Measurements from ENCODE around the gene PCNX4.

PCNX4 gene

GRCh38 chr14:60178164-60178563 is 86.4 kb downstream of the PCNX4 start:
- no peak for DNase-seq

DNA sequence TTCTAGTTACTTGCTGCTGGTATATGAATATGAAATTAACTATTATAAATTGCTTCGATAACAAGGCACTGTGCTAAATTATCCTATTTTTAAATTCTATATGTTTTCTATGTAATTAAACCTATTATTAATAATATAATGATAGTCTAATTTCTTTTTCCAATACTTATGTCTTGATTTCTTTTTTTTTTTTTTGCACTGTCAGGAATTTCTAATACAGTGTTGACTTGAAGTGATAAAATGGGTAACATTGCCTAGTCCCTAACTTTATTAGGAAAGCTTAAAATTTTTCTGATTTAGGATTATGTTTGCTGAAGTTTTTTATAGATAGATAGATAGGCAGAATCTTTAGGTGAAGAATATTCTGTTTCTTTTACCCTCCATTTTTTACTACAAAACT is 87.1 kb downstream of the PCNX4 start:
- no peak for DNase-seq

DNA sequence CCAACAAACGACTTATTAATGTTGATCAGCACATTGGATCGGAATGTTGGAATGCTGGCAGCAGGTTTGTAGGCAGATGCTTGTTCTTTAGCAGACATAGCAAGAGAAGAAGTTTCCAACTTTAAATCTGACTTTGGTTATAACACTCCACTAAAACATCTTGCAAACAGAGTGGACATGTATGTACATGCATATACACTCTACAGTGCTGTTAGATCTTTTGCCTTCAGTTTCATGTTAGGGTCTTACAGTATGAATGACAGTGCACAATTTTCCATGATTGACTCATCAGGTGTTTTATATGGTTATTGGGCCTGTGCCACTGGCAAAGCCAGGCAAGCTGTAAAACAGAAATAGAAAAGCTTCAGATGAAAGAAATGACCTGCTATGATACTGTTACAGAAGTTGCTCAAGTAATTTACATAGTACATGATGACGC is 87.7 kb downstream of the PCNX4 start:
- no peak for DNase-seq

- DNase-seq = no peak
Observed at GRCh38 chr14:60183138-60183537, 91.4 kb downstream of the PCNX4 start.

DNA sequence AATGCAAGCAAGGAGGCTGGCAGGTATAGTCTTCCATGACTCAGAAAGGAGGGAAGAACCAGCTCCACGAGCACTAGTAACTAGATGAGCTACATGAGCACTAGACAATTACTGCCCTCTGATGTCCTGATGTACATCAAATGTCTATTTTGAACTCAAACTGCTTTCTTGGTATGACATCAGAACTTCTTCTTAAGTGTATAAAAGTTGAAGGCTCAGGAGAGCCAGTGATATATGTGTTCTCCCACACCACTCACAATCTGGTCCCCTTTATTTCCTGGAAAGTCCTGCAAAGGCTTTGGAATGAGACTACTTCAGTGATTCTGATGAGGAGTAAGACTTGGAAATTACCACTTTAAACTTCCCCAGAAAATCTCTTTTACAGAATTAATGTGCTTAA is 92.0 kb downstream of the PCNX4 start:
- no peak for DNase-seq

DNA sequence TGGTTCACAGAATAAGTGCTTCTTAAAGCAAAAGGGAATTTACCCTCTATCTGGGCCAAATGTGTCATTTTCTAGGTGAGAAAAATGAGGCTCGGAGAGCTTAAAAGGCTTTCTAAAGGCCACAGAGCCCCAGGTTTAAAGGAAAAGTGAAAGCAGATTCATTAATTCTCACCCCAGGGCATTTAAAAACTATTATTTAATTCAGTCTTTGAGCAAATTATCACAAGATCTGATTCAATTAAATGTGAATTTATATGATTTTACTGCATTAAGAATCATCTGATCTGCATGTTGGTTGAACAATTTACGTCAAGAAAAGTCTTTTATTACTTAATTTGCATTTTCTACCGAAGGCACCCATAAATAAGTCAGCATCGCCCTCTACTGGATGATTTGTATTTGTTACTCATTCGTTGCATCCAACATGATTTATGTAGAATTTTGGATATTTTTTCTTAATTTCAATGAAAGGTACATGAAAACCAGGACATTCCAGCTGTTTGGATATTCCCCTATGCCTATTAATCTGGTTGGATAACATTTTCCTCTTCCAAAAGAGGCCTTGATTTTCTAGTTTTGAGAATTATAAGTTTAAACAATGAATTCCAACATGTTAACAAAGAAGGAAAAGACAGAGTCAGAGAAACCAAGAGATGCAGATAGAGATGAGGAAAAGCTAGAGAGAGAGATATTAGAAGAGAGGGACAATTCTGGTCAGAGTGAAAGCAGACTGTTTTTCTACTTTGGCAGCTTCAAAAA is 92.6 kb downstream of the PCNX4 start:
- DNase-seq = peak; percentile 77

DNA sequence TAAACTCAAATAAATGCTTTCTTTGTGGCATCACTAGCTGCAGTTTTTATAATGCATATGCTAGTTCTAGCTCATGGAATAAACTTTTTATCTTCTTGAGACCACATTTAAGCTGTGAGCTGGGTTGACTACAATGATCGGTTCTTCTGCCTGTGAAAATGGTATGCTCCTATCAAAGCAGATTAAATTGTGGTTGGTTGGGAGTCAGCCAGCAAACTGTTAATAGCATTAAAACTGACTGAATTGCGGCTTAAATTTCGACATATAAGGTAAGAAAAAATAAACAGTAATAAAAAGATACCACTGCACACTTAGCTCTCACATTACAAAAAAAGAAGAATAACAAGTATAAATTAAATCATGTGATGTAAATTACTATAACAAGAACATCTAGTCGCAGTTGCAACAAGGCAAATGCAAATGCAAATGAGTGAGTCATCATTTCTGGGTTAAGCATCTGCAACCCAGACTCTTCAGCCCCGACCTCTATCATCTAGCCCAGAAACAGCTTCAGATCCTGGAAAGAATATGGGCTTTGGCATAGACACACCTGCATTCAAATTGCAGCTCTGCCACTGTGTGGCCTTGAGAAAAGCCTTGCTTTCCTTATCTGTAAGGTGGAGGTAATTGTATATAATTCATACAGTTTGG is 93.3 kb downstream of the PCNX4 start:
- no peak for DNase-seq

DNA sequence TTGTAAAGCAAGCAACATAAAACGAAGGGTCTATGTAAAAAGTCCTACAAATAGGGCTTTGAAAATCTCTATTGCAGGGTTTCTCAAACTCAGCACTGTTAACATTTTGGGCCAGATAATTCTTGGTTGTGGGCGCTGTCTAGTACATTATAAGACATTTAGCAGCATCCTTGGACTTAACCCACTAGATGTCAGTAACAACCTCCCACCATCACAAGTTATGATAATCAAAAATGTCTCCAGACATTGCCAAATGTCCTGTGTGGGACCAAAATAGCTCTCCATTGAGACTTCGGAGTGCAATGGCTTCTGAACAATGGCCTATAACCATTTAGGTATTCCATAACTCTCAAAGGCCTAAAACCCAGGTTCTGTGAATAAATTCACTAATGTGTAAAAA is 96.4 kb downstream of the PCNX4 start:
- peak; percentile 15 for DNase-seq

- no peak for DNase-seq
Observed at GRCh38 chr14:60188696-60189095, 97.0 kb downstream of the PCNX4 start.

- DNase-seq = peak; percentile 71
Observed at GRCh38 chr14:60189923-60190840, 98.5 kb downstream of the PCNX4 start.

GRCh38 chr14:60195179-60195810 is 103.6 kb downstream of the PCNX4 start:
- peak; percentile 27 for DNase-seq

DNA sequence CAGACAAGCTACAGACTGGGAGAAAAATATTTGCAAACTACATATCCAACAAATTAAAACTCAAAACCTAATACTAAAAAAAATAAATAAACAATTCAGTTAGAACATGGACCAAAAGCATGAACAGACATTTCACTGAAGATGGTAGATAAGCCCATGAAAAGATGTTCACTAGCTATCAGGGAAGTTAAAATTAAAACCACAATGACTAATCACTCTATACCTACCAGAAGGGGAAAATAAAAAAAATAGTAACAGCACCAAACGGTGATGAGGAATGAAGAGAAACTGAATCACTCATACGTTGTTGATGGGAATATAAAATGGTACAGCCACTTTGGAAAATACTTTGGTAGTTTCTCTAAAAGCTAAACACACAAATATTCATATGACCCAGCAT is 104.6 kb downstream of the PCNX4 start:
- DNase-seq = no peak

- no peak for DNase-seq
Observed at GRCh38 chr14:60197629-60198303, 106.0 kb downstream of the PCNX4 start.

GRCh38 chr14:60199321-60199720 is 107.6 kb downstream of the PCNX4 start:
- DNase-seq = no peak

DNA sequence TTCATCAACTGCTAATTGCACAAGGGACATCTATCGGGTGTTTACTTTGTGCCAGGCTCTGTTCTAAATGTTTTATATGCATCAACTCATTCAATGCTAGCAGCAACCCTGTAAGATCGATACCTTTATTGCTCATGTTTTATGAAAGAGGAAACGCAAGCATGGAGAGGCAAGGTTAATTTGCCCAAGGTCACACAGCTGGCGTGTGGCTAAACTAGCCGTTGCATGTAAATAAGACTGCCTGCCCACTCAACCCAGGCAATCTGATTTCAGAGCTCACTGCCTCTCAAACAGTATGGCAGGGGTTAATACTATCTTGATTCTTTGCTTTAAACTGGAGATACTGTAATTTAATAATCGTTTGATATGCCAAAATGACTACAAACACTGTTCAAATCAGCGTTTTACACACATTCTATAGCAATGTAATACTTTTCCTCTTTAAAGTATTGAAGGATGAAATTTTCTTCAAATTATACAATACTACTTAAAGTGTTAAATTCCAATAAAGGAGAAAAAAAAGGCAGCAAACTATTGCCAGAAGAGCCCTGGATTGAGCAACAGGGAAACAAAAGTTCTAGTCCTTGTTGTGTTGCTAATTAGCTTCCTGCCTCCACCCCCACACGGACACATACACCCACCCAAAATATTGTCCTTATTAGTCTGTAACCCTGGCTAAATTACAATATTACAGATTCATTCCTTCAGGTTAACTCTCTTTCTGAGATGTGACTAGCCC is 112.5 kb downstream of the PCNX4 start:
- peak; percentile 81 for DNase-seq

- DNase-seq = peak; percentile 19
Observed at GRCh38 chr14:60204843-60205774, 113.4 kb downstream of the PCNX4 start.

DNA sequence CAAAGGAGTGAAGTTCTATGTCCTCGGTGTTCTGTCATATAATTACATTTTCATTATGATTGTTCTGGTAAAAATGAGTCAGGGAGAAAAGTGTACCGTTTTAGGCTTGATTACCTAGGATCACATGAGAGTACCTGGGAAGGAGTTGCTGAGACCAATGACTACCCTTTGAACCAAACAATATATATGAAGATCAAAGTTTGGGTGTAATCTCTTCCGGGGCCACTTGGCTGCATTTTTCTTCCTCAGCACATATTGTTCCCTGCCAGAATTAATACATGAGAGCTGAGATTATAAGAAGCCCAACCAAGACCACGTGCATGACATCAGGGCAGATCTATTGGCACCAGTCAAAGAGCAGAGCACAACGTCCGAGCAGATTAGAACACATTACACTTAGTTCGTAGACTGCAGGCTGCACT is 114.5 kb downstream of the PCNX4 start:
- no peak for DNase-seq

DNA sequence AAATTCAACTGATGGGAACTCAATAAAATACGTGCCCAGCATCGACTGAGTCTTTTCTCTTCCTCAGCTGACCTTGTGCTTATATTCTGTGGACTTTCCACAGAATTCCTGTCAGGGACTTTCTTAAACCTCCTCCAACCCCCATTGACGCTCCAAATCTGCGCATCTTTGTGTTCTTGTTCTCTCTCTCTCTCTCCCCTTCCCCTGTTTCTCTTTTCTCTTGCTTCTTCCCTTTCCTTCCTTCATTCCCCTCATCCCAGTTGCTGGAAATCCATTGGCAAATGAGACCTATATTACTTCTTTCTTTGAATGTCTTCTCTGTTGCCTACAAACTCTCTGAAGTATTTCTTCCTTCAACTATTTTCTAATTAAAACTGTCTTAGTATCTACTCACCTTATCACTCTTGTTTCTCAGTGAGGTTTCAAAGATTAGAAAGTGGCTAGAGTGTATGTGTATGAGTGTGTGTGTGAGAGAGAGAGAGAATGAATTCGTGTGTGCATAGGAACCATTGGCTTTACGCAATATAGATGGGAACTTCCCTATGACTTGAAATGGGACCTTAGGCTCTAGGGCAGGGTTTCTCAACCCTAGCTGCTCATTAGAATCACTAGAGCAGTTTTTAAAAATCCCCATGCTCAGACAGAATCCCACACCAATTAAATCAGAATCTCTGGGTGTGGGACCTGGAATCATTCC is 115.3 kb downstream of the PCNX4 start:
- DNase-seq = no peak

- no peak for DNase-seq
Observed at GRCh38 chr14:60210703-60211102, 119.0 kb downstream of the PCNX4 start.

- DNase-seq = peak; percentile 14
Observed at GRCh38 chr14:60211153-60211552, 119.4 kb downstream of the PCNX4 start.

Data from NCI-H1092 treated with DMSO at 0.1 percent for 48 hours (cell line).